Endodermal cell (in vitro differentiated cells): ENCODE results near the gene SLC7A8. TPM values are rescaled to one million over a fixed set of nuclear protein-coding genes. Genes with fewer than 3 reads are reported as not detected.
A peak's percentile ranks its signal among the peaks of the same experiment; 100 is the strongest.

ENCODE experiments used
- DNase-seq: peaks from one replicate; pipeline ENCODE4 v3.0.0-alpha.2; 2017
- H3K27ac ChIP-seq: 2 replicates; pipeline ENCODE4 v1.5.1; 2013; ENCODE audit warnings: mild to moderate bottlenecking, low read depth, low read length, moderate library complexity
- H3K27me3 ChIP-seq: 2 replicates; pipeline ENCODE4 v1.6.1; 2013; ENCODE audit warnings: mild to moderate bottlenecking, low read length, moderate library complexity; ENCODE audit not compliant: insufficient read depth, control insufficient read depth, poor library complexity, severe bottlenecking
- H3K36me3 ChIP-seq: 2 replicates; pipeline ENCODE4 v1.7.0; 2013; ENCODE audit warnings: mild to moderate bottlenecking, low read length, moderate library complexity; ENCODE audit not compliant: control insufficient read depth, insufficient read depth
- H3K4me1 ChIP-seq: one replicate; pipeline ENCODE4 v1.7.0; 2013; ENCODE audit warnings: low read length; ENCODE audit not compliant: control insufficient read depth, insufficient read depth
- H3K4me3 ChIP-seq: 2 replicates; pipeline ENCODE4 v1.5.1; 2013; ENCODE audit warnings: mild to moderate bottlenecking, low read length, moderate library complexity
- H3K9ac ChIP-seq: 2 replicates; pipeline ENCODE4 v1.6.1; 2013; ENCODE audit warnings: mild to moderate bottlenecking, low read length, moderate library complexity; ENCODE audit not compliant: poor library complexity, severe bottlenecking; ENCODE audit errors: extremely low read depth
- H3K9me3 ChIP-seq: 2 replicates; pipeline ENCODE4 v1.6.1; 2013; ENCODE audit warnings: mild to moderate bottlenecking, low read length, moderate library complexity; ENCODE audit not compliant: control insufficient read depth
- H3K27ac Mint-ChIP-seq: 2 replicates; pipeline ENCODE4 v1.8.0; 2020; ENCODE audit warnings: mixed read lengths
- H3K27me3 Mint-ChIP-seq: 2 replicates; pipeline ENCODE4 v1.8.0; 2021; ENCODE audit warnings: mild to moderate bottlenecking, mixed read lengths; ENCODE audit not compliant: insufficient read depth
- H3K36me3 Mint-ChIP-seq: 2 replicates; pipeline ENCODE4 v1.8.0; 2020; ENCODE audit warnings: low read depth, mixed read lengths
- H3K4me1 Mint-ChIP-seq: 2 replicates; pipeline ENCODE4 v1.8.0; 2020; ENCODE audit warnings: mixed read lengths
- H3K4me3 Mint-ChIP-seq: 2 replicates; pipeline ENCODE4 v1.8.0; 2020; ENCODE audit warnings: mild to moderate bottlenecking, moderate library complexity, mixed read lengths
- H3K9me3 Mint-ChIP-seq: 2 replicates; pipeline ENCODE4 v1.8.0; 2020; ENCODE audit warnings: mild to moderate bottlenecking, mixed read lengths
- WGBS, 2 experiments: methylation state at CpG; one replicate each; pipeline versions ENCODE4 v1.1.5 to v1.1.7; 2013; ENCODE audit warnings: missing lambda C conversion rate in 2 of 2, mixed read lengths in 1 of 2; ENCODE audit not compliant: insufficient coverage in 1 of 2, insufficient read length in 1 of 2; 5-methylcytosine and 5-hydroxymethylcytosine counted together
- total RNA-seq, 2 donors: library from RNA; stranded (reverse); fragmentation: NEBNext Ultra II Directional in 1 of 2; extraction: Animal tissue kit (Norgen Biotek cat#: 25700) in 1 of 2; gene quantifications; 2 replicates in 1 of 2; 3 replicates in 1 of 2; pipeline ENCODE4 v1.2.1, GENCODE V29; 2021
- TF ChIP-seq, protein P1 (sequence below): fragments of 200-600 bp; sonication (generic); conservative IDR thresholded peaks from 2 replicates; pipeline ENCODE4 v1.5.0; 2021; ENCODE audit warnings: antibody characterized with exemption, mild to moderate bottlenecking

Gene SLC7A8
- total RNA-seq, 2 donors from 2014 or later: 47.6 to 48.9 TPM

DNA sequence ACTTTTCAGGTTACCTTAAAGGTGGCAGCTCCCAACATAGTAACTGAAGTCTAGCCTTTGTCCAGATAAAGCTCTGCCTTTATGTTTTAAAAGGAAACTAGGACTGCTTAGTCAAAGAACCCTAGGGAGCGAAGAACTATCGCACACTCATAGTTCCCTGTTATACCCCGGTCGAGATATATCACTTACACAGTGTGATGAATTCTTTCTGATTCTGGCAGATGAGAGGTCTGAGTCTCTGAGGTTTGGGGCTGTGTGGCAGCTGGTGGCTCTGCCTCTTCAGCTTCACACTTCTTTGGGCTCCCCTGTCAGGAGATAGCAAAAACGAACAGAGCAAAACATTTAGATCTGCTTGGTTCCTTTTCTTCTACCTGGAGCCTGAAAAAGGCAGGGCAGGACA is 105.5 kb downstream of the SLC7A8 start:
- no peaks in the 10 kb centered on the region for H3K27me3 Mint-ChIP-seq
- Histone ChIP-seq H3K4me1 (peaks cover 9% of the 10 kb centered on the region), H3K27ac (no peak overlapping the region), H3K4me3 (no peak overlapping the region), H3K9ac (no peak overlapping the region), H3K27me3 (no peaks in the 10 kb centered on the region), H3K36me3 (peaks cover 98% of the 10 kb centered on the region), H3K9me3 (no peaks in the 10 kb centered on the region)
- H3K9me3 Mint-ChIP-seq: no peaks in the 10 kb centered on the region
- no peak overlapping the region for H3K4me3 Mint-ChIP-seq
- H3K4me1 Mint-ChIP-seq: peaks cover 19% of the 10 kb centered on the region
- H3K36me3 Mint-ChIP-seq: peaks cover 73% of the 10 kb centered on the region
- DNase-seq: no peak
- TF ChIP-seq, protein P1, sequence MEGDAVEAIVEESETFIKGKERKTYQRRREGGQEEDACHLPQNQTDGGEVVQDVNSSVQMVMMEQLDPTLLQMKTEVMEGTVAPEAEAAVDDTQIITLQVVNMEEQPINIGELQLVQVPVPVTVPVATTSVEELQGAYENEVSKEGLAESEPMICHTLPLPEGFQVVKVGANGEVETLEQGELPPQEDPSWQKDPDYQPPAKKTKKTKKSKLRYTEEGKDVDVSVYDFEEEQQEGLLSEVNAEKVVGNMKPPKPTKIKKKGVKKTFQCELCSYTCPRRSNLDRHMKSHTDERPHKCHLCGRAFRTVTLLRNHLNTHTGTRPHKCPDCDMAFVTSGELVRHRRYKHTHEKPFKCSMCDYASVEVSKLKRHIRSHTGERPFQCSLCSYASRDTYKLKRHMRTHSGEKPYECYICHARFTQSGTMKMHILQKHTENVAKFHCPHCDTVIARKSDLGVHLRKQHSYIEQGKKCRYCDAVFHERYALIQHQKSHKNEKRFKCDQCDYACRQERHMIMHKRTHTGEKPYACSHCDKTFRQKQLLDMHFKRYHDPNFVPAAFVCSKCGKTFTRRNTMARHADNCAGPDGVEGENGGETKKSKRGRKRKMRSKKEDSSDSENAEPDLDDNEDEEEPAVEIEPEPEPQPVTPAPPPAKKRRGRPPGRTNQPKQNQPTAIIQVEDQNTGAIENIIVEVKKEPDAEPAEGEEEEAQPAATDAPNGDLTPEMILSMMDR: no peak
- 93 to 100% methylated on average over 1 to 5 of the region's 5 CpGs for WGBS, 2 experiments
- peak overlapping the region; percentile 63 for H3K27ac Mint-ChIP-seq

DNA sequence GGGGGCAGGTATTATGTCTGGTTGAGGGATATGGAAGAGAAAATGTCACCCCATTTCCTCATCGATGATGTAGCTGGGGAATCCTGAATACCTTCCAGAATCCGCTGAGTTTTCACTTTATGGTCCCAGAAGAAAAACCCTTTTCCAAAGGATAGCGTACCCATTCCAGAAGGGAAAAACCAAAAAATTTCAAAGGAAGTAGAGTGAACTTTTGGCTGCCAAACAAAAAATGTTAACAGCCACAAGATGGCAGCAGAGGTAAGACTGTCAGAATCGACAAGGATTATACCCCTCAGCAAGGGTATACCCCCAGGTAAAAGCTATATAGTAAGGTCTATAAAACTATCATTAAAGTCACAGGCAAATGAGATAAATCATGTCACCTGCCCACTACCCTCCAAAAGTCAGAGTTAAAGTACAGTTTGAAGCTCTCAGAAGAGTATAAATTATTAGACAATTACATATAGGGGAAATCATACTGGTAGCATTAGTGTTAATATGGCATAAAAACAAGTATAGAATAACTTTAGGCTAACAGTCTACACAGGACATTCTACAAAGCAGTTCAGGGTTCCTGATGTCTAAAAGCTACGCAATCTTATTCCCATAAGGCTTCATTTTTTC is 106.6 kb downstream of the SLC7A8 start:
- peaks cover 19% of the 10 kb centered on the region for H3K4me1 ChIP-seq
- no peaks in the 10 kb centered on the region for H3K9me3 Mint-ChIP-seq
- H3K27ac Mint-ChIP-seq: peak overlapping the region; percentile 70
- H3K9ac ChIP-seq: no peak overlapping the region
- H3K36me3 Mint-ChIP-seq: peaks cover 79% of the 10 kb centered on the region
- peaks cover 94% of the 10 kb centered on the region for H3K36me3 ChIP-seq
- no peak overlapping the region for H3K27ac ChIP-seq
- no peaks in the 10 kb centered on the region for H3K27me3 Mint-ChIP-seq
- H3K4me3 ChIP-seq: no peak overlapping the region
- TF ChIP-seq, protein P1: peak; percentile 85
- H3K27me3 ChIP-seq: no peaks in the 10 kb centered on the region
- H3K9me3 ChIP-seq: no peaks in the 10 kb centered on the region
- 72 to 81% methylated on average over 5 of the region's 5 CpGs for WGBS, 2 experiments
- no peak overlapping the region for H3K4me3 Mint-ChIP-seq
- peak; percentile 74 for DNase-seq
- H3K4me1 Mint-ChIP-seq: peaks cover 30% of the 10 kb centered on the region

Other genes starting within 250 kb of the SLC7A8 start
- 10 to 100 TPM; 43.2 to 57.1 TPM for gene HAUS4, start 226.6 kb downstream of the SLC7A8 start, total RNA-seq
- 10 to 100 TPM; 34.2 to 51.4 TPM for gene AJUBA, start 201.1 kb downstream of the SLC7A8 start, total RNA-seq
- 1 to 10 TPM; 7.0 to 9.4 TPM for gene C14orf93, start 173.5 kb downstream of the SLC7A8 start, total RNA-seq
- gene PSMB5, start 148.8 kb downstream of the SLC7A8 start, total RNA-seq: 100 to 1,000 TPM; 227 to 257 TPM
- not detected for gene PSMB11, start 141.4 kb downstream of the SLC7A8 start, total RNA-seq
- gene CDH24, start 126.1 kb downstream of the SLC7A8 start, total RNA-seq: 10 to 100 TPM; 16.9 to 17.2 TPM
- 100 to 1,000 TPM; 314 to 367 TPM for gene ACIN1, start 88.5 kb downstream of the SLC7A8 start, total RNA-seq
- gene C14orf119, start 88.2 kb downstream of the SLC7A8 start, total RNA-seq: 10 to 100 TPM; 76.7 to 82.9 TPM
- gene CIROP, start 78.7 kb downstream of the SLC7A8 start, total RNA-seq: 1 to 10 TPM in 1 of 2 donors, under 1 TPM in 1; 0.64 to 1.4 TPM
- gene CEBPE, start 64.4 kb downstream of the SLC7A8 start, total RNA-seq: not detected
- not detected for gene RNF212B, start 54.3 kb upstream of the SLC7A8 start, total RNA-seq
- 10 to 100 TPM; 23.8 to 32.0 TPM for gene HOMEZ, start 102.5 kb upstream of the SLC7A8 start, total RNA-seq
- gene PPP1R3E, start 119.2 kb upstream of the SLC7A8 start, total RNA-seq: 1 to 10 TPM; 5.7 to 6.5 TPM
- 10 to 100 TPM; 21.9 to 29.5 TPM for gene BCL2L2, start 123.2 kb upstream of the SLC7A8 start, total RNA-seq
- 100 to 1,000 TPM; 293 TPM for gene PABPN1, start 137.8 kb upstream of the SLC7A8 start, total RNA-seq
- 10 to 100 TPM; 49.9 to 89.0 TPM for gene SLC22A17, start 169.2 kb upstream of the SLC7A8 start, total RNA-seq
- gene EFS, start 181.5 kb upstream of the SLC7A8 start, total RNA-seq: 10 to 100 TPM; 69.9 to 96.4 TPM
- not detected for gene IL25, start 189.1 kb upstream of the SLC7A8 start, total RNA-seq
- 1 to 10 TPM in 1 of 2 donors, under 1 TPM in 1; 0.40 to 1.4 TPM for gene CMTM5, start 193.4 kb upstream of the SLC7A8 start, total RNA-seq
- not detected for gene MYH6, start 224.6 kb upstream of the SLC7A8 start, total RNA-seq